Activated CD4-positive, alpha-beta T cell treated with anti-CD3 and anti-CD28 coated beads, Interleukin-2, amount 50 U/mL, for 48 hours (primary cell): Measurements from ENCODE around the gene HOXD13.

Source experiments
- DNase-seq, 2 experiments: peaks; one replicate each; pipeline ENCODE4 v3.0.0-alpha.2; 2020

The HOXD13 gene

GRCh38 chr2:176081376-176081836, 11.1 kb upstream of the HOXD13 start:
- no peak for DNase-seq

- no peak for DNase-seq
Observed at GRCh38 chr2:176081837-176082524, 10.5 kb upstream of the HOXD13 start.

DNA sequence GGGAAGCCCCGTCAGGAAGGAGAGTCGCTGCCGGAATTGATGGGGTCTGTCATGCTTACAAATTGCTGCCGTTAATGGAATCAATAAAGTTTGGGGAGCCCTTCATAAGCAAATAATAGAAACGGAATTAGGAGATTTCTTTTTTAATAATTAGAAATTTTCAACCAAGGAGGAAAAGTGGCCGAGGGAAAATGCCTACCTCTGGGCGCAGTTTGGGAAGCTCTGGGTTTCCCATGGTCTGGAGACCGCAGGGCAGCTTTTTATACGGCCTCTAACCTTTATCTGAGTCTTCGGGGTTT, 10.0 kb upstream of the HOXD13 start:
- no peak for DNase-seq

DNA sequence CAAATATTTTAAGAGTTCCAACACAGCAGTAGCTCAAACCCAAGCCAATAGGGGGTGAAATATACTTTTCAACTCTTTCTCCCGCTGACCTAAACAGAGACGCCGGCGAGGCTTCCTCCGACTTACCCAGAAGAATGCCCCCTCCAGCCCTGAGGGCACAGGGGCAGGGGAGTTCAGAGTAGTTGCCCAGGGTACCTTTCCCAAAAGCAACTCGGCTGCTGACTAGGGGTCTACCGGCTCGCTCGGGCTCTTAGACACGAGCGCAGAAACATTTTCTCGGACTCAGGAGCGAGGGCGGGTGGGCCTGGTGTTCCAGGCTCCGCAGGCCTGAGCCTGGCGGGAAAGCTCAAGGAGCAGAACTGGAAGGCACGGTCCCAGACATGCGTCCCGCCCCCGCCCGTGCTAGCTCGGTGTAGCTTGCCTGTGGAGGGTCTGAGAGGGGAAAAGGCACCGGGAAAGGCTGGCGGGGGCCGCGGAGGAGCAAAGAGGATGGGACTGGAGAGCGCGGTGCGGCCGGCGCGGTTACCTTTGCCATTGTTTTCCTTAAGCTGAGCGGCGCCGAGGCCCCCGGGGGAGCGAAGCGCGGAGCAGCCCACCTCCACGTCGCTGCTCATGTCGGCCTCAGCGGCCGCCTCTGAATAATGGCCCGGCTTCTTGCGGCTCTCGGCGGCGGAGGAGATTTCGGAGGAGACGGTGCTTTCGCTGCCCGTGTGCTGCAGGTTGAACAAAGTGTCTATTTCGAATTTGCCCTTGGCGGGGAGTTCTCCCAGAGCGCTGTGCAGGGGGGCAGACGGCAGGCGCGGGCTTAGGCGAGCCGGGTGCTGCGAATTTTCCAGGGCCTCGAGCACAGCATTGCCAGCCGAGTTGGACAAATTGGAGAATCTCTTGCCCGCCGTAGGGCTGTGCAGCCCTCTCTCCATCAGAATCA, 9.4 kb upstream of the HOXD13 start:
- no peak for DNase-seq

DNA sequence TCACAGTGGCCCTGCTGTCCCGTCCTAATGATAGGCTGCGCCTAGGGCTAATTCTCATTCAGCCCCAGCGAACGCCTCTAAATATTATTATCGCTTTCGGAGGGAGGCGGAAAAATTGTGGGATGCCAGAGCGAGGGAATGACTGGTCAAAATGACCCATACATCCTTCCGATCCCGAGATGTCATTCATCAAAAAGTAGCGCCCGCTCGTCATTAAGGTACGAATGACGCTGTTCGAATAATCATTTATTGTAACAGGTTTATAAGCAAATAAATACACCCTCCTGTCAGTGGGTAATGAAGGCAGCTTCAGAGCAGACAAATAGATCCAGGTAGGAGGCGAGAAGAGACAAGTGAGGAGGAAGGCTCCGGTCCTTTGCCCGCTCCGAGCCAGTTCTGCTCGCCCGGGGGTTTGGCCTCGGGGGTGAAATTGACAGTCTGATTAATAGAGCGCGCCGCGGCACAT, 8.7 kb upstream of the HOXD13 start, which contains the start of gene EVX2:
Gene EVX2, minus strand, starts transcription at position 167 of the 466 bp plus-strand sequence. CDS start 186 bp downstream, outside the sequence.
- DNase-seq: no peak

GRCh38 chr2:176084611-176085119, 7.9 kb upstream of the HOXD13 start:
- DNase-seq: no peak

- no peak for DNase-seq
Observed at GRCh38 chr2:176085120-176085788, 7.3 kb upstream of the HOXD13 start.

DNA sequence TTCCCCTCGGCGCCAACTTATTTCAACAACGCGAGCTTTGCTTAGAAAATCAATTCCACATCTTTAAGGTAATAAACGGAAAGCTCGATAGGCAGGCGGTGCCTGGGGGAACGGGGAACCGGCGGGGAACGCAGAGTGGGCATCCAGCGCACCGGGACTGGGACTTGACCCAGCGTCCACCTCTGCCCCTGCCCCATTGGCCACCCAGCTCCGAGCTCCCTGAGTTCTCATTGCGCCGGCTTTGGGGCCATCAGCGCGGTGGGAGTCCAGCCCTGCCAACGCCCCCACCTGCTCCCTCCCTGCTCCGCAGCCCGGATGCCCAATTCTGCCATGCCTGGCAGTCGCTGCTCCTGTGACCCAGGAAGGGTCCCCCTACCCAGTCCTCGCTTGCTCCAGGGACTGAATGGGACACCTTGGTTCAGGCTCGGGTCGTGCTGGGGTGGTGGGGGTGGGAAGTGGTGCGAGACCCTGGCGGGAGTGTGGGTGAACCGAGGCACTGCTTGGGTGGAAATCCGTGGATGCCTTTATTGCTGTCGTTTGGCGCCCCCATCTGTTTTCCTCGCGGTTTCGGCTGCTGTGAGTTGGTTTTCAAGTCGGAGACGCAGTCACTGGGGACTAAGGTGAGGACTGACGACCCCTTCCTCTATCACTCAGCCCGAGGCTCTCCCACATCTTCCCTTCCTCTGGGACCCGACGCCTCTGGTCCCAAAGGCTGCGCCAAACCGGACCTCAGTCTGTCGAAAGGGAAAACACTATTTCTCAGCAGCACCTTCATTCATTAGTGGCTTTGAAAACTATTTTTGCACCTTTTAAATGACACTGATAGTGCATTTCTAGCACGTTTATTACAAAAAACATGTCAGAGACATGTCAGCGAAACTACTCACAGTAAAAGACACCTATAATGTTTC, 6.4 kb upstream of the HOXD13 start:
- DNase-seq: no peak

DNA sequence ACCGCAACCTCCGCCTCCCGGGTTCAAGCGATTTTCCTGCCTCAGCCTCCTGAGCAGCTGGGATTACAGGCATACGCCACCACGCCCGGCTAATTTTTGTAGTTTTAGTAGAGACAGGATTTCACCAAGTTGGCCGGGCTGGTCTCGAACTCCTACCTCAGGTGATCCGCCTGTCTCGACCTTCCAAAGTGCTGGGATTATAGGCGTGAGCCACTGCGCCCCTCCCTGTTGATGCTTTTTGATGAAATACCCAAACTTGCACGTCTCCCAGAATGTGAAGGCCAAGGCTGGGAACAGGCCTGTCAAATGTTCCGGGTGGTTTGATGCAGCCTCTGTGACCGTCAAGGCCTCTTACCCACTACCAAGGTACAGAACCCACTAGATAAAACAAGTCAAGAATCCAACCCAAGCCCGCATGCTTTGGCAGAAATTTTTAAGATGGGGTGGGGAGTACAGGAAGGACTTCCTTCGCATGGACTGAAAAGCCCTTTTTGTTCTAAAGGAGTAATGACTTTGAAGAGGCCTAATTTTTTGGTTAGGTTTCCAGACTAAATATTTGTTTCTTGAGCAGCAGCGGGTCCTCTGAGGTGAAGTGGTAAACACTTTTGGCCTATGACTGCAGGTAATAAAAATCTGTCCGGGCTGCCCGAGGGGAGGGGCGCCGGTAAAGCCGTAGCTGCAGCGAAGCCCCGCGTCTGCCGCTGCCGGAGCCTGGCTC, 5.0 kb upstream of the HOXD13 start:
- no peak for DNase-seq

GRCh38 chr2:176088048-176088936, 4.2 kb upstream of the HOXD13 start:
- DNase-seq: no peak

DNA sequence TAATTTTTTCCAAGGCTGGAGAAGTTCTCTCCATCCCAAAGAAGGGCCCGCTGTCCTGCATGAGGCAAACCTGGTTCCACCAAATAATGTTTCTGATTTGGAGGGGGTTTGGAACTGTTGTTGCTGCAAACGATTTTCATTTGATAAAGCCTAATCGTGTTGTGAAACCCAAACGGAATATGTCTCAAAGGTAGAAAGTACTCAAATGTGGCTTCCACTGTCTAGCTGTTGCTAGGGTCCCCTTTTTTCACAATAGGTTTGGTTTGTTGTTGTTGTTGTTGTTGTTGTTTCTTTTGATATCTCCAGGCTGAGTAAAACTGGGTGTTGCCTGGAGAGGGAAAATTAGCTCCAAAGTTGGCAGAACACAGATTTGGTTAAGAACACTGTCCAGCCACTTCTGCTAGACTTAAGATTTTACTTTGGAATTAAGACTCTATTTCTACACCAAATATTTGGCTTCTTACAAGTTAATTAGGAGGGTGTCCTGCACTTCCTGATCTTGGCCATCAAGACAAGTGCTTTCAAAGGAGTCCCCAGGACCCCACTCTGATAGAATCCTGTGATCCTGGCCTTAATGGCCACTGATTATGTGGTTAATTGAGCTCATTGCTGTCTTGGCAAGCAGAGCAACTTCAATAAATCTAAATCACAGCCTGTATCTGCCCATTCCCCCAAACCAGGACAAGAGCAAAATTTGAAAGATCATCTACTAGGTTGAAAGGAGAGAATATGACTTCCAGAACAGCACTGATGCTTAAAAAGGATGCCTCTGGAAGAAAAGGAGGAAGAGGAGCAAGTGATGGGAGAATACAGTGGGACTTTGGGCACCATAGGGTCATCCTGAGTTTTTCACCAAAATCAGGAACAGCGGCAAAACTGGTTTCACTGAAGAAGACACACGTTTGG, 3.3 kb upstream of the HOXD13 start:
- DNase-seq: no peak

DNA sequence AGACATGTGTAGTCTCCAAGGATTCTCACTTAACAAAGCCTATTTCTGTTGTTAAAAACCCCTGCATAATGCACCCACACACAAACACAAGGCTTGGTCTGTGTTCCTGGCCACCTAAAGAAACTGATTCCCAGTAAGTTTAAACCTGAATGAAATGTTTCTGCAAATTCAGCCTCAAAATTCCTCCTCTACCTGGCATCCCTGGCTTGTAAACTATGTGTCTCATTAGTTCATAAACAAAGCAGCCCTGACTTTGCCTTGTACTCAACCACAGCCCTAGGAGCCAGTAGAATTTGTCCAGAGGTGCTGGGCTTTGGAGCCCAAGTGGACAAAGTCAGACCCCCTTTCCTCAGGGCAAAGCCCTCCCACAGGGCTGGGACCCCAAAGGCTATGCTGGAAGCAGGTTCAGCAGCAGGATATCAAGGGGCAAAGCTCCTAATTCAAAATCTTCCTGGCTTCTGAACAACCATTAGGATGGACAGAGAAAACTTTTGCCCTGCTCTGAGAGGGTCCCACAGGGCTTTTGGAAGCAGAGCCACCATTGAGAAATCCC, 2.6 kb upstream of the HOXD13 start:
- DNase-seq: no peak

- no peak for DNase-seq
Observed at GRCh38 chr2:176090862-176091261, 1.7 kb upstream of the HOXD13 start.

DNA sequence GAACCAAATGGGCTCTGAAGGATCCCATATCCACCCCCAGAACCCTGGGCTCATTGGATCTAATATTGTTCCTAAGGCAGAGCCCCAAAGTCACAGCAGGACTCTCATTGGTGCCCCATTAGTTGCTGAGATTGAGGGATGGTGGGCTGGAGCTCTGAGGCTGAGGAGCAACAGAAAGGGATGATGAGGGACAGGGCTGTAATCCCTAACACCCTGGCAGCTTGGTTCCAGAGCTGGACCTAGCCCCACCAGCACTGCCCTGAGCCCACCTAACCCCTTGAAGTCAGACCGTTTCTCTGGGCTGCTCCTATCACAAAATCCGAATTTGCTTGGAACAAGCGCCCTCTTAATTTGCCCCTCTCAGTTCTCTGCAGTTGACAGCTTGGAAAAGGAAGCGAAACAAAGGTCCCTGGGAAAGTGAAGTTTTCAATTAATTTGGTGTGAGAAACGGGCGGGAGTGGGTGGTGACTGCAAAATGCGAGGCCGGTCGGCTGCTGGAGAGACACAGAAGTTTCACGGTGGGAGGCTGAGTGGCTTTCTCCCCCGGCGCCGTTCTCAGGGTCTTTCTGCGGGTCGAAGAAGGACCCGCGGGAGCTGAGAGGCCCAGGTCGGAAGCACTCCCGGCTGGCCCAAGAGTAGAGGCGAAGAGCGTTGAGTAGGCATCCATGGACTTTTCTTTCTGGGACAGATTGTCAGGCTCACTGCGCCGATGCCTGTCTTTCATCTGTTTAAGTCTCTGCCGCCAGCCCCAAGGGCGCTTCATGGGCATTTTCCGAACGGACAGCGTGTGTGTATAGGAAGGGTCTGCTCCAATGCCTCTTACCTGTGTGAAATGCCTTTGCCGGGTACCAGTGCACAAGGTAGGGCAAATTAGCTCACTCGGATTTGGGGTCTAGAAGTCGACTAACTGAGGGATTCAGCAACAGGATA, 927 bp upstream of the HOXD13 start:
- DNase-seq: no peak

DNA sequence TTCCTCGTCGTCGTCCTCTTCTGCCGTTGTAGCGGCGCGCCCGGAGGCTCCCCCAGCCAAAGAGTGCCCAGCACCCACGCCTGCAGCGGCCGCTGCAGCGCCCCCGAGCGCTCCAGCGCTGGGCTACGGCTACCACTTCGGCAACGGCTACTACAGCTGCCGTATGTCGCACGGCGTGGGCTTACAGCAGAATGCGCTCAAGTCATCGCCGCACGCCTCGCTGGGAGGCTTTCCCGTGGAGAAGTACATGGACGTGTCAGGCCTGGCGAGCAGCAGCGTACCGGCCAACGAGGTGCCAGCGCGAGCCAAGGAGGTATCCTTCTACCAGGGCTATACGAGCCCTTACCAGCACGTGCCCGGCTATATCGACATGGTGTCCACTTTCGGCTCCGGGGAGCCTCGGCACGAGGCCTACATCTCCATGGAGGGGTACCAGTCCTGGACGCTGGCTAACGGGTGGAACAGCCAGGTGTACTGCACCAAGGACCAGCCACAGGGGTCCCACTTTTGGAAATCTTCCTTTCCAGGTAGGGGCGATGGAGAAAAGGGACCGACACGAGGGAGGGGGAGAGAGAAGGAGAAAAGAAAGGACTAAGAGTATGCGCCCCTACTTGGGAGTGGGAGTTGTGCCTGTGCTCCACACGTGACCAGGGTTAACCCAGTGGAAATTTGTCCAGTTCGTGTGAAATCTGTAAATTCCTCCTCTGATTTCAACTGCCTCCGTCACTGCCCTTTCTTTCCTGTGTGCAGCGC, 800 bp downstream of the HOXD13 start:
- no peak for DNase-seq

- no peak for DNase-seq
Observed at GRCh38 chr2:176093898-176094249, 1.4 kb downstream of the HOXD13 start.

- DNase-seq: no peak
Observed at GRCh38 chr2:176094349-176094748, 1.8 kb downstream of the HOXD13 start.
